Measurements from ENCODE around the gene RAC3.

- TF ChIP-seq ZNF302 (CRISPR knock-in tag; IDR thresholded peaks at IDR 0.05) (no peak), MAFK (IDR thresholded peaks at IDR 0.05; ENCODE audit: partially characterized antibody) (no peak), CHD4 (IDR thresholded peaks at IDR 0.05; ENCODE audit: borderline replicate concordance) (no peak), HOXA7 (CRISPR knock-in tag; IDR thresholded peaks at IDR 0.05) (no peak), CTCF (IDR thresholded peaks at IDR 0.05) (no peak), SREBF2 (IDR thresholded peaks at IDR 0.05) (no peak), POLR2A (IDR thresholded peaks at IDR 0.05; ENCODE audit: low read length) (no peak), NFE2L2 (conservative IDR thresholded peaks at IDR 0.05; ENCODE audit: low read length) (no peak), EP300 (IDR thresholded peaks at IDR 0.05) (no peak)
Measured at GRCh38 chr17:82029391-82029790, 2.1 kb upstream of the RAC3 start.

All from A549 (cell line).